PC-9 (cell line): ENCODE measurements around the gene GNAI1. TPM values are rescaled to one million over a fixed set of nuclear protein-coding genes. Genes with fewer than 3 reads are reported as not detected.

Experiments used
- BruUV-seq: library from RNA; stranded (reverse); fragments of 400-500 nt; replicated peaks from 2 replicates; lab custom pipeline; 2021; lab: Mats Ljungman, UMichigan
- CTCF ChIA-PET: fragments of 300-600 bp; sonication (Branson Sonifier 250); formaldehyde crosslinking; loops from one replicate; lab custom pipeline; 2022; ENCODE audit warnings: antibody characterized with exemption; lab: Charles Lee
- POLR2A ChIA-PET: fragments of 300-600 bp; sonication (Branson Sonifier 250); formaldehyde crosslinking; loops from one replicate; lab custom pipeline; 2022; ENCODE audit warnings: antibody characterized with exemption; ENCODE audit not compliant: unreplicated experiment; lab: Charles Lee
- DNase-seq, 2 experiments: peaks; one replicate each; pipeline versions ENCODE4 v3.0.0 to v3.0.0-alpha.2; 2015 to 2022; ENCODE audit warnings: mixed read lengths in 1 of 2
- H2AFZ ChIP-seq: fragments of 200-600 bp; sonication (generic); 2 replicates; pipeline ENCODE4 v1.8.1; 2017; ENCODE audit warnings: antibody characterized with exemption
- H3F3A ChIP-seq: fragments of 200-600 bp; sonication (generic); 2 replicates; pipeline ENCODE4 v1.8.1; 2017; ENCODE audit warnings: antibody characterized with exemption, mild to moderate bottlenecking, low read depth; ENCODE audit not compliant: insufficient read depth
- H3K27ac ChIP-seq: fragments of 200-600 bp; sonication (generic); 2 replicates; pipeline ENCODE4 v1.6.1; 2016; ENCODE audit warnings: mixed run types
- H3K27me3 ChIP-seq: fragments of 200-600 bp; sonication (generic); 2 replicates; pipeline ENCODE4 v1.6.1; 2016; ENCODE audit warnings: low read depth, mixed run types; ENCODE audit not compliant: insufficient read depth
- H3K36me3 ChIP-seq: fragments of 200-600 bp; sonication (generic); 2 replicates; pipeline ENCODE4 v1.6.1; 2016; ENCODE audit warnings: low read depth, mixed run types
- H3K4me1 ChIP-seq: fragments of 200-600 bp; sonication (generic); replicated peaks from 2 replicates; pipeline ENCODE4 v1.6.1; 2016; ENCODE audit warnings: mixed run types; ENCODE audit not compliant: insufficient read depth
- H3K4me2 ChIP-seq: fragments of 200-600 bp; sonication (generic); 2 replicates; pipeline ENCODE4 v1.6.1; 2017; ENCODE audit warnings: mixed run types
- H3K4me3 ChIP-seq: fragments of 200-600 bp; sonication (generic); 2 replicates; pipeline ENCODE4 v1.6.1; 2016; ENCODE audit warnings: mixed run types
- H3K79me2 ChIP-seq: fragments of 200-600 bp; sonication (generic); 2 replicates; pipeline ENCODE4 v1.6.1; 2017; ENCODE audit warnings: low read depth, mixed run types
- H3K9me2 ChIP-seq: fragments of 200-600 bp; sonication (generic); 2 replicates; pipeline ENCODE4 v1.8.1; 2017; ENCODE audit warnings: mild to moderate bottlenecking; ENCODE audit not compliant: insufficient read depth
- H3K9me3 ChIP-seq: fragments of 200-600 bp; sonication (generic); 2 replicates; pipeline ENCODE4 v1.8.1; 2016; ENCODE audit warnings: low read depth; ENCODE audit not compliant: insufficient read depth
- H4K20me1 ChIP-seq: fragments of 200-600 bp; sonication (generic); 2 replicates; pipeline ENCODE4 v1.8.1; 2017; ENCODE audit not compliant: insufficient read depth
- CTCF ChIP-seq: fragments of 200-600 bp; sonication (generic); conservative IDR thresholded peaks from 2 replicates; pipeline ENCODE4 v1.6.1; 2017; ENCODE audit warnings: mixed run types, antibody characterized with exemption, mild to moderate bottlenecking, moderate library complexity
- EZH2 ChIP-seq: fragments of 200-600 bp; sonication (generic); IDR thresholded peaks from 2 replicates; pipeline ENCODE4 v1.8.0; 2017; ENCODE audit warnings: antibody characterized with exemption, low read depth
- intact Hi-C: fragments of 100-400 bp; cut with micrococcal nuclease; formaldehyde crosslinking; loops from one replicate; pipeline ENCODE4 v1.10.0; 2022; ENCODE audit not compliant: unreplicated experiment
- total RNA-seq: library from RNA; stranded (reverse); gene quantifications from 2 replicates; pipeline ENCODE4 v1.2.3, GENCODE V29; 2021

Gene GNAI1
- total RNA-seq, 1 experiment from 2014 or later = 16.8 TPM

GRCh38 chr7:80226629-80227028 is 92.0 kb downstream of the GNAI1 start:
- CTCF ChIA-PET = no interaction called here
- H2AFZ ChIP-seq = no peak overlapping the region
- H4K20me1 ChIP-seq = no peaks in the 10 kb centered on the region
- H3K27me3 ChIP-seq = no peaks in the 10 kb centered on the region
- DNase-seq = no peak
- H3F3A ChIP-seq = no peaks in the 10 kb centered on the region
- TF ChIP-seq CTCF = no peak
- TF ChIP-seq EZH2 = no peak
- POLR2A ChIA-PET = no interaction called here
- H3K4me3 ChIP-seq = no peak overlapping the region
- H3K4me1 ChIP-seq = no peaks in the 10 kb centered on the region
- intact Hi-C loops = no loop called here
- H3K4me2 ChIP-seq = no peak overlapping the region
- H3K9me2 ChIP-seq = 0 out of 2 replicates have a peak, but pooled peaks cover 3% of the 10 kb centered on the region
- H3K9me3 ChIP-seq = no peaks in the 10 kb centered on the region
- no peaks in the 10 kb centered on the region for H3K36me3 ChIP-seq
- no peaks in the 10 kb centered on the region for H3K79me2 ChIP-seq
- no peak overlapping the region for H3K27ac ChIP-seq
- BruUV-seq = no TSS peak

- no peaks in the 10 kb centered on the region for H3K27me3 ChIP-seq
- H3K79me2 ChIP-seq = no peaks in the 10 kb centered on the region
- intact Hi-C loops = no loop called here
- no peaks in the 10 kb centered on the region for H3F3A ChIP-seq
- H2AFZ ChIP-seq = no peak overlapping the region
- no peaks in the 10 kb centered on the region for H3K36me3 ChIP-seq
- 0 out of 2 replicates have a peak, but pooled peaks cover 3% of the 10 kb centered on the region for H3K9me2 ChIP-seq
- H3K4me1 ChIP-seq = no peaks in the 10 kb centered on the region
- no peak for TF ChIP-seq CTCF
- TF ChIP-seq EZH2 = no peak
- H3K4me3 ChIP-seq = no peak overlapping the region
- POLR2A ChIA-PET = no interaction called here
- DNase-seq = no peak
- H3K9me3 ChIP-seq = no peaks in the 10 kb centered on the region
- BruUV-seq = no TSS peak
- no peak overlapping the region for H3K4me2 ChIP-seq
- H3K27ac ChIP-seq = no peak overlapping the region
- H4K20me1 ChIP-seq = no peaks in the 10 kb centered on the region
- CTCF ChIA-PET = no interaction called here
These were observed 95.7 kb downstream of the GNAI1 start for GRCh38 chr7:80230327-80230726.

- Histone ChIP-seq H3K4me1 (no peaks in the 10 kb centered on the region), H3K4me2 (no peak overlapping the region), H3F3A (no peaks in the 10 kb centered on the region), H3K79me2 (no peaks in the 10 kb centered on the region), H3K9me3 (no peaks in the 10 kb centered on the region), H3K27me3 (no peaks in the 10 kb centered on the region), H3K9me2 (no peaks in the 10 kb centered on the region), H2AFZ (no peak overlapping the region), H3K27ac (no peak overlapping the region), H3K4me3 (no peak overlapping the region), H3K36me3 (no peaks in the 10 kb centered on the region), H4K20me1 (no peaks in the 10 kb centered on the region)
- TF ChIP-seq CTCF (no peak), EZH2 (no peak)
- no peak for DNase-seq
- intact Hi-C loops = no loop called here
- ChIA-PET POLR2A (no interaction called here), CTCF (no interaction called here)
- BruUV-seq = no TSS peak
These were observed 97.1 kb downstream of the GNAI1 start for GRCh38 chr7:80231707-80232106.
